ENCODE measurements around the gene AGR3.

AGR3 gene

DNA sequence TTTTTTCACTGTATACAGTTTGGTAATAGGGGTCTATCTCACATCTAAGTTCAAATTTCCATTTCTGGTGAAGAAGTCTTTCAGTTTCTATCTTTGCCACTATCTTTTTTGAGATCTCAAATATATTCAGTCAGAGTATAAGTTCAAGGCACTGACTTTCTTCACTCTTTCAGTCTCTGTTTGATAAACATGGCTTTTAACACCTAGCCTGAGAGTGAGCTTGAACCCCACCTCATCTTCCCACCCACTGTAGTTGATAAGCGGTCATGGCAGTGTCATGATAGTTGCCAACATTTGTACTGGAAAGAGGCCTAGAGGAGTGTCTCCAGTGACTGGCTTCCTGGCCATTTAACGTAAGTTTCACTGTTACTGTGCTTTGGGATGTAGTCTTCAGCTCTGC is 41.2 kb upstream of the AGR3 start:
- no peak overlapping the region for H3K4me3 ChIP-seq (ENCODE audit: low read depth, low read length)
- no peak for TF ChIP-seq CTCF (IDR thresholded peaks at IDR 0.05; ENCODE audit: insufficient read depth, low read depth, low read length, missing control alignments)
- no peak for DNase-seq (ENCODE audit: low read depth)

- no peak for DNase-seq (ENCODE audit: low read depth)
- H3K4me3 ChIP-seq (ENCODE audit: low read depth, low read length): no peak overlapping the region
- no peak for TF ChIP-seq CTCF (IDR thresholded peaks at IDR 0.05; ENCODE audit: insufficient read depth, low read depth, low read length, missing control alignments)
Observed at GRCh38 chr7:16921644-16922257, 40.0 kb upstream of the AGR3 start.

GRCh38 chr7:16921151-16921550 is 39.4 kb upstream of the AGR3 start:
- H3K4me3 ChIP-seq (ENCODE audit: low read depth, low read length): no peak overlapping the region
- no peak for TF ChIP-seq CTCF (IDR thresholded peaks at IDR 0.05; ENCODE audit: insufficient read depth, low read depth, low read length, missing control alignments)
- no peak for DNase-seq (ENCODE audit: low read depth)

DNA sequence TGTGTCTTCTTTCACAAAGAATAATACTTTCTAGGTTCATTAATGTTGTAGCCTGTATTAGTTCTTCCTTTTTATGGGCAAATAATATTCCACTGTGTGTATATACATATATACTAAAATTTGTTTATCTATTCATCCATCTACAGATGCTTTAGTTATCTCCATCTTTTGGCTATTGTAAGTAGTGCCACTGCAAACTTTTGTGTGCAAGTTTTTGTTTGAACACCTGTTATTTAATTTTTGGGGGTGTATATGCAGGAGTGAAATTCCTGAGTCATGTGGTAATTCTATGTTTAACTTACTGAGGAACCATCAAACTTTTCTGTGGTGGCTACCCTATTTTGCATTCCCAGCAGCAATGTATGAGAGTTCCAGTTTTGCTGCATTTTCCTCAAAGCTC is 37.7 kb upstream of the AGR3 start:
- no peak overlapping the region for H3K4me3 ChIP-seq (ENCODE audit: low read depth, low read length)
- no peak for DNase-seq (ENCODE audit: low read depth)
- TF ChIP-seq CTCF (IDR thresholded peaks at IDR 0.05; ENCODE audit: insufficient read depth, low read depth, low read length, missing control alignments): no peak

DNA sequence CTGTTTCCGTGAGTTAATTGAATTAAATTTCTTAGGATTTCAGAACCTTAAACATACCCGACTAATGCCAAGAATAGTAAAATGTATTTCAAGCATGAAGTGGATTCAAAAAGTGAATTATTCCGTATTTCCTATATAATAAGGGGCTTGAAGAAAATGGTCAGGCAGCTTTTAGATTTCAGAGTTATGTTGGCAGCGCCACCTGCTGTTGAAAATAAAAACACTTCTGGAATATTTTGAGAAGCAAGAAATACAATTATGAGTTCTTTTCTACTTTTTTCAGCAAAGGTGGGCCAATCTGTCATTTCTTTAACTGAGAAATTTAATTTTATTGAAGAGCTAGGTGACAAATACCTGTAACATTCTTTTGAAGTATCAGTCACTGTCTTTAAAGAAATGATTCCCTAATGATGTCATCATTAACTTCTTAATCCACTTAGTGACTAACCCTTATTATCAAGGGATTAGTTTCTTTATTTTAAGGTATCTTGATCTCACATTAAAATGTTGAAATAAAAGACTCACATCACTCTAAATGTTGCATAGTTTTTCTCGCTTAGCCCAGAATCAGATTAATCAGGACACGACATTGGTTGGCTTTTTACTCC is 36.6 kb upstream of the AGR3 start:
- no peak overlapping the region for H3K4me3 ChIP-seq (ENCODE audit: low read depth, low read length)
- peak; percentile 58 for TF ChIP-seq CTCF (IDR thresholded peaks at IDR 0.05; ENCODE audit: insufficient read depth, low read depth, low read length, missing control alignments)
- DNase-seq (ENCODE audit: low read depth): peak; percentile 41

GRCh38 chr7:16916738-16917137 is 35.0 kb upstream of the AGR3 start:
- DNase-seq (ENCODE audit: low read depth): no peak
- no peak overlapping the region for H3K4me3 ChIP-seq (ENCODE audit: low read depth, low read length)
- TF ChIP-seq CTCF (IDR thresholded peaks at IDR 0.05; ENCODE audit: insufficient read depth, low read depth, low read length, missing control alignments): no peak

Measured in GM12865 (cell line).